ENCODE measurements around the gene CATSPERE.
A peak's percentile ranks its signal among the peaks of the same experiment; 100 is the strongest.
"Not testable (repeated sequence)": the region's sequence is repeated elsewhere in the genome, so short reads cannot be mapped to it uniquely, and the experiment has no call there.

The CATSPERE gene

GRCh38 chr1:244548558-244549115, 87.6 kb downstream of the CATSPERE start:
- DNase-seq: no peak

GRCh38 chr1:244552336-244552735, 91.3 kb downstream of the CATSPERE start:
- DNase-seq: no peak

GRCh38 chr1:244556263-244556662, 95.2 kb downstream of the CATSPERE start:
- DNase-seq: no peak

GRCh38 chr1:244557565-244557964, 96.5 kb downstream of the CATSPERE start:
- no peak for DNase-seq

- no peak for DNase-seq
Measured at GRCh38 chr1:244559561-244559960, 98.5 kb downstream of the CATSPERE start.

GRCh38 chr1:244562877-244563276, 101.8 kb downstream of the CATSPERE start:
- not testable (repeated sequence) for DNase-seq

GRCh38 chr1:244573768-244574167, 112.7 kb downstream of the CATSPERE start:
- no peak for DNase-seq

GRCh38 chr1:244576259-244576892, 115.3 kb downstream of the CATSPERE start:
- DNase-seq: no peak

GRCh38 chr1:244578205-244578604, 117.1 kb downstream of the CATSPERE start:
- DNase-seq: not testable (repeated sequence)

GRCh38 chr1:244583358-244583982, 122.4 kb downstream of the CATSPERE start:
- DNase-seq: no peak

- DNase-seq: no peak
Measured at GRCh38 chr1:244585867-244586266, 124.8 kb downstream of the CATSPERE start.

- no peak for DNase-seq
Measured at GRCh38 chr1:244590670-244591069, 129.6 kb downstream of the CATSPERE start.

GRCh38 chr1:244598611-244599010, 137.5 kb downstream of the CATSPERE start:
- peak; percentile 12 for DNase-seq

GRCh38 chr1:244599937-244600350, 138.9 kb downstream of the CATSPERE start:
- DNase-seq: peak; percentile 94

GRCh38 chr1:244601336-244601735, 140.3 kb downstream of the CATSPERE start:
- DNase-seq: no peak

GRCh38 chr1:244603498-244603897, 142.4 kb downstream of the CATSPERE start:
- DNase-seq: peak; percentile 67

- DNase-seq: no peak
Measured at GRCh38 chr1:244605835-244606370, 144.8 kb downstream of the CATSPERE start.

GRCh38 chr1:244614113-244614836, 153.2 kb downstream of the CATSPERE start:
- no peak for DNase-seq

GRCh38 chr1:244614879-244615278, 153.8 kb downstream of the CATSPERE start:
- no peak for DNase-seq

GRCh38 chr1:244615301-244615700, 154.2 kb downstream of the CATSPERE start:
- DNase-seq: no peak

- no peak for DNase-seq
Measured at GRCh38 chr1:244626709-244627108, 165.6 kb downstream of the CATSPERE start.

GRCh38 chr1:244628789-244629188, 167.7 kb downstream of the CATSPERE start:
- no peak for DNase-seq

- no peak for DNase-seq
Measured at GRCh38 chr1:244633140-244633539, 172.1 kb downstream of the CATSPERE start.
